ENCODE data around the gene INTS1.

The INTS1 gene

GRCh38 chr7:1502845-1503244, 1.3 kb downstream of the INTS1 start:
- no peak for DNase-seq

- no peak for DNase-seq
These were observed 2.5 kb downstream of the INTS1 start for GRCh38 chr7:1501487-1502270.

GRCh38 chr7:1500064-1500807, 4.0 kb downstream of the INTS1 start:
- no peak for DNase-seq

GRCh38 chr7:1499367-1500029, 4.7 kb downstream of the INTS1 start:
- no peak for DNase-seq

GRCh38 chr7:1498370-1499305, 5.6 kb downstream of the INTS1 start:
- DNase-seq = no peak

GRCh38 chr7:1497293-1497927, 6.8 kb downstream of the INTS1 start:
- no peak for DNase-seq

- no peak for DNase-seq
These were observed 7.5 kb downstream of the INTS1 start for GRCh38 chr7:1496531-1497292.

GRCh38 chr7:1495564-1496242, 8.5 kb downstream of the INTS1 start:
- no peak for DNase-seq

- no peak for DNase-seq
These were observed 9.2 kb downstream of the INTS1 start for GRCh38 chr7:1494866-1495563.

- DNase-seq = no peak
These were observed 9.7 kb downstream of the INTS1 start for GRCh38 chr7:1494447-1494846.

- DNase-seq = no peak
These were observed 10.6 kb downstream of the INTS1 start for GRCh38 chr7:1493571-1493970.

GRCh38 chr7:1493129-1493528, 11.1 kb downstream of the INTS1 start:
- no peak for DNase-seq

GRCh38 chr7:1492640-1493039, 11.5 kb downstream of the INTS1 start:
- no peak for DNase-seq

GRCh38 chr7:1492221-1492620, 12.0 kb downstream of the INTS1 start:
- no peak for DNase-seq

GRCh38 chr7:1490837-1491236, 13.4 kb downstream of the INTS1 start:
- no peak for DNase-seq

- DNase-seq = no peak
These were observed 14.9 kb downstream of the INTS1 start for GRCh38 chr7:1489336-1489735.

GRCh38 chr7:1488016-1488415, 16.2 kb downstream of the INTS1 start:
- DNase-seq = no peak

- DNase-seq = no peak
These were observed 16.7 kb downstream of the INTS1 start for GRCh38 chr7:1487466-1487865.

GRCh38 chr7:1486571-1486970, 17.6 kb downstream of the INTS1 start:
- no peak for DNase-seq

GRCh38 chr7:1485156-1485555, 19.0 kb downstream of the INTS1 start:
- no peak for DNase-seq
